HepG2 (cell line): ENCODE results near the gene PLEKHN1. TPM values are rescaled to one million over a fixed set of nuclear protein-coding genes. Genes with fewer than 3 reads are reported as not detected.

ENCODE experiments used
- NFE2L1 ChIP-seq: sonication (generic); formaldehyde crosslinking; IDR thresholded peaks from 2 replicates; pipeline ENCODE4 v1.4.0; 2020; ENCODE audit warnings: missing genetic modification reagents, mild to moderate bottlenecking, borderline replicate concordance
- TP53 ChIP-seq: sonication (generic); formaldehyde crosslinking; conservative IDR thresholded peaks from 2 replicates; pipeline ENCODE4 v1.4.0; 2020; ENCODE audit warnings: missing genetic modification reagents
- ZBTB49 ChIP-seq: sonication (generic); formaldehyde crosslinking; IDR thresholded peaks from 2 replicates; pipeline ENCODE4 v1.4.0; 2020; ENCODE audit warnings: missing genetic modification reagents, borderline replicate concordance
- ZHX2 ChIP-seq, 2 experiments: sonication (generic) in 1 of 2; formaldehyde crosslinking in 1 of 2; IDR thresholded peaks; 2 replicates each; pipeline versions ENCODE4 v1.6.1 to v1.9.0; 2014 to 2022; ENCODE audit warnings: antibody characterized with exemption in 1 of 2, borderline replicate concordance in 1 of 2, inconsistent platforms in 1 of 2, low read depth in 1 of 2, missing genetic modification reagents in 1 of 2
- ZNF121 ChIP-seq: sonication (generic); formaldehyde crosslinking; IDR thresholded peaks from 2 replicates; pipeline ENCODE4 v1.5.0; 2020; ENCODE audit warnings: mild to moderate bottlenecking, missing genetic modification reagents
- ZNF205 ChIP-seq: IDR thresholded peaks from 2 replicates; pipeline ENCODE4 v1.6.1; 2018; ENCODE audit warnings: missing biosample characterization, missing genetic modification reagents
- ZNF234 ChIP-seq: sonication (generic); formaldehyde crosslinking; conservative IDR thresholded peaks from 2 replicates; pipeline ENCODE4 v1.5.1; 2020; ENCODE audit warnings: mild to moderate bottlenecking, missing genetic modification reagents
- ZNF784 ChIP-seq: sonication (generic); formaldehyde crosslinking; IDR thresholded peaks from 2 replicates; pipeline ENCODE4 v1.5.1; 2020; ENCODE audit warnings: missing genetic modification reagents, mild to moderate bottlenecking, borderline replicate concordance
- polyA plus RNA-seq, 8 experiments: library from polyadenylated mRNA; depleted of rRNA in 3 of 8; stranded (reverse) in 7 of 8; unstranded in 1 of 8; fragments of >200 nt; fragmentation: Illumina TruSeq in 4 of 8; extraction: Trizol in 4 of 8; gene quantifications; 2 replicates each; pipeline versions ENCODE4 v1.2.1 to v1.2.3, GENCODE V29; 2011 to 2016; ENCODE audit warnings: low read depth in 4 of 8, missing spikeins in 1 of 8, mixed read lengths in 1 of 8; ENCODE audit not compliant: insufficient read depth in 1 of 8
- total RNA-seq, 5 experiments: library from RNA; depleted of rRNA; stranded (reverse); fragments of >200 nt; fragmentation: Illumina TruSeq; extraction: Trizol; gene quantifications; 2 replicates each; pipeline ENCODE4 v1.2.3, GENCODE V29; 2016; ENCODE audit warnings: low read depth in 1 of 5
- TF ChIP-seq, protein P1 (sequence below): sonication (generic); formaldehyde crosslinking; IDR thresholded peaks from 2 replicates; pipeline ENCODE4 v1.5.1; 2020; ENCODE audit warnings: mild to moderate bottlenecking, missing genetic modification reagents, moderate library complexity
- TF ChIP-seq, protein P2 (sequence below): sonication (generic); formaldehyde crosslinking; IDR thresholded peaks from 2 replicates; pipeline ENCODE4 v1.9.0; 2022; ENCODE audit warnings: missing genetic modification reagents, mild to moderate bottlenecking, borderline replicate concordance

Gene PLEKHN1
- total and polyA plus RNA-seq, 2 of the 13 experiments (the other 11 are each of a cell fraction or from before 2014, with no cell fraction given): 0.42 to 0.58 TPM

GRCh38 chr1:959731-960362 lies 6.4 kb upstream of the PLEKHN1 start (continued):
- TF ChIP-seq ZNF234 (0 out of 2 replicates have a peak, but pooled peaks have one; percentile 17), NFE2L1 (CRISPR knock-in tag) (no peak), ZBTB49 (CRISPR knock-in tag) (no peak), ZNF784 (CRISPR knock-in tag) (no peak), ZNF121 (peak; percentile 82), ZNF205 (CRISPR knock-in tag) (no peak), ZHX2 (IDR thresholded peaks at IDR 0.05; ENCODE audit: low read depth) (no peak), ZHX2 (CRISPR knock-in tag; IDR thresholded peaks at IDR 0.05; ENCODE audit: borderline replicate concordance) (no peak), TP53 (CRISPR knock-in tag) (no peak)
- TF ChIP-seq, protein P1, sequence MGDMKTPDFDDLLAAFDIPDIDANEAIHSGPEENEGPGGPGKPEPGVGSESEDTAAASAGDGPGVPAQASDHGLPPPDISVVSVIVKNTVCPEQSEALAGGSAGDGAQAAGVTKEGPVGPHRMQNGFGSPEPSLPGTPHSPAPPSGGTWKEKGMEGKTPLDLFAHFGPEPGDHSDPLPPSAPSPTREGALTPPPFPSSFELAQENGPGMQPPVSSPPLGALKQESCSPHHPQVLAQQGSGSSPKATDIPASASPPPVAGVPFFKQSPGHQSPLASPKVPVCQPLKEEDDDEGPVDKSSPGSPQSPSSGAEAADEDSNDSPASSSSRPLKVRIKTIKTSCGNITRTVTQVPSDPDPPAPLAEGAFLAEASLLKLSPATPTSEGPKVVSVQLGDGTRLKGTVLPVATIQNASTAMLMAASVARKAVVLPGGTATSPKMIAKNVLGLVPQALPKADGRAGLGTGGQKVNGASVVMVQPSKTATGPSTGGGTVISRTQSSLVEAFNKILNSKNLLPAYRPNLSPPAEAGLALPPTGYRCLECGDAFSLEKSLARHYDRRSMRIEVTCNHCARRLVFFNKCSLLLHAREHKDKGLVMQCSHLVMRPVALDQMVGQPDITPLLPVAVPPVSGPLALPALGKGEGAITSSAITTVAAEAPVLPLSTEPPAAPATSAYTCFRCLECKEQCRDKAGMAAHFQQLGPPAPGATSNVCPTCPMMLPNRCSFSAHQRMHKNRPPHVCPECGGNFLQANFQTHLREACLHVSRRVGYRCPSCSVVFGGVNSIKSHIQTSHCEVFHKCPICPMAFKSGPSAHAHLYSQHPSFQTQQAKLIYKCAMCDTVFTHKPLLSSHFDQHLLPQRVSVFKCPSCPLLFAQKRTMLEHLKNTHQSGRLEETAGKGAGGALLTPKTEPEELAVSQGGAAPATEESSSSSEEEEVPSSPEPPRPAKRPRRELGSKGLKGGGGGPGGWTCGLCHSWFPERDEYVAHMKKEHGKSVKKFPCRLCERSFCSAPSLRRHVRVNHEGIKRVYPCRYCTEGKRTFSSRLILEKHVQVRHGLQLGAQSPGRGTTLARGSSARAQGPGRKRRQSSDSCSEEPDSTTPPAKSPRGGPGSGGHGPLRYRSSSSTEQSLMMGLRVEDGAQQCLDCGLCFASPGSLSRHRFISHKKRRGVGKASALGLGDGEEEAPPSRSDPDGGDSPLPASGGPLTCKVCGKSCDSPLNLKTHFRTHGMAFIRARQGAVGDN: peak; percentile 13; the same call in 1 of the 2 replicates
- TF ChIP-seq, protein P2, sequence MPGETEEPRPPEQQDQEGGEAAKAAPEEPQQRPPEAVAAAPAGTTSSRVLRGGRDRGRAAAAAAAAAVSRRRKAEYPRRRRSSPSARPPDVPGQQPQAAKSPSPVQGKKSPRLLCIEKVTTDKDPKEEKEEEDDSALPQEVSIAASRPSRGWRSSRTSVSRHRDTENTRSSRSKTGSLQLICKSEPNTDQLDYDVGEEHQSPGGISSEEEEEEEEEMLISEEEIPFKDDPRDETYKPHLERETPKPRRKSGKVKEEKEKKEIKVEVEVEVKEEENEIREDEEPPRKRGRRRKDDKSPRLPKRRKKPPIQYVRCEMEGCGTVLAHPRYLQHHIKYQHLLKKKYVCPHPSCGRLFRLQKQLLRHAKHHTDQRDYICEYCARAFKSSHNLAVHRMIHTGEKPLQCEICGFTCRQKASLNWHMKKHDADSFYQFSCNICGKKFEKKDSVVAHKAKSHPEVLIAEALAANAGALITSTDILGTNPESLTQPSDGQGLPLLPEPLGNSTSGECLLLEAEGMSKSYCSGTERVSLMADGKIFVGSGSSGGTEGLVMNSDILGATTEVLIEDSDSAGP (CRISPR knock-in tag): no peak
